ENCODE measurements around the gene LGR5. TPM values are rescaled to one million over a fixed set of nuclear protein-coding genes. Genes with fewer than 3 reads are reported as not detected.
A peak's percentile ranks its signal among the peaks of the same experiment; 100 is the strongest.
"Not testable (repeated sequence)": the region's sequence is repeated elsewhere in the genome, so short reads cannot be mapped to it uniquely, and the experiment has no call there.

The LGR5 gene
- total RNA-seq, 1 donor: under 0.01 TPM

GRCh38 chr12:71566655-71567054, 127.1 kb downstream of the LGR5 start:
- DNase-seq (ENCODE audit: insufficient read length, low spot score, missing footprints): no peak
- no peaks in the 10 kb centered on the region for H4K20me1 ChIP-seq (ENCODE audit: insufficient read depth, low read length)
- H3K9me3 ChIP-seq (ENCODE audit: low read depth, low read length): no peaks in the 10 kb centered on the region
- no peak overlapping the region for H2AFZ ChIP-seq (ENCODE audit: low read length)
- H3K4me2 ChIP-seq (ENCODE audit: insufficient read depth, low read length): no peak overlapping the region
- H3K27me3 ChIP-seq (ENCODE audit: insufficient read depth, low read length): no peaks in the 10 kb centered on the region
- H3K27ac ChIP-seq (ENCODE audit: low read depth, low read length): no peak overlapping the region
- H3K4me1 ChIP-seq (ENCODE audit: insufficient read depth, low read length): no peaks in the 10 kb centered on the region
- no peaks in the 10 kb centered on the region for H3K36me3 ChIP-seq (ENCODE audit: insufficient read depth, low read length)
- no peak for TF ChIP-seq CTCF (IDR thresholded peaks at IDR 0.05; ENCODE audit: extremely low read depth, low read depth, low read length)
- no peaks in the 10 kb centered on the region for H3K79me2 ChIP-seq (ENCODE audit: insufficient read depth, low read length)
- H3K4me3 ChIP-seq (ENCODE audit: insufficient read depth, low read length): no peak overlapping the region

GRCh38 chr12:71567537-71567936, 127.9 kb downstream of the LGR5 start:
- no peak for TF ChIP-seq CTCF (IDR thresholded peaks at IDR 0.05; ENCODE audit: extremely low read depth, low read depth, low read length)
- H3K4me3 ChIP-seq (ENCODE audit: insufficient read depth, low read length): no peak overlapping the region
- no peak overlapping the region for H3K4me2 ChIP-seq (ENCODE audit: insufficient read depth, low read length)
- no peak for DNase-seq (ENCODE audit: insufficient read length, low spot score, missing footprints)
- H3K4me1 ChIP-seq (ENCODE audit: insufficient read depth, low read length): no peaks in the 10 kb centered on the region
- H3K9me3 ChIP-seq (ENCODE audit: low read depth, low read length): no peaks in the 10 kb centered on the region
- no peaks in the 10 kb centered on the region for H3K36me3 ChIP-seq (ENCODE audit: insufficient read depth, low read length)
- no peaks in the 10 kb centered on the region for H4K20me1 ChIP-seq (ENCODE audit: insufficient read depth, low read length)
- H3K27me3 ChIP-seq (ENCODE audit: insufficient read depth, low read length): no peaks in the 10 kb centered on the region
- peak overlapping the region; percentile 59 for H2AFZ ChIP-seq (ENCODE audit: low read length)
- no peak overlapping the region for H3K27ac ChIP-seq (ENCODE audit: low read depth, low read length)
- H3K79me2 ChIP-seq (ENCODE audit: insufficient read depth, low read length): no peaks in the 10 kb centered on the region

- not testable (repeated sequence) for H2AFZ ChIP-seq (ENCODE audit: low read length); H3K79me2 ChIP-seq (ENCODE audit: insufficient read depth, low read length); H3K27ac ChIP-seq (ENCODE audit: low read depth, low read length); DNase-seq (ENCODE audit: insufficient read length, low spot score, missing footprints); H3K4me2 ChIP-seq (ENCODE audit: insufficient read depth, low read length); H3K4me1 ChIP-seq (ENCODE audit: insufficient read depth, low read length); H3K36me3 ChIP-seq (ENCODE audit: insufficient read depth, low read length); H3K9me3 ChIP-seq (ENCODE audit: low read depth, low read length); H3K4me3 ChIP-seq (ENCODE audit: insufficient read depth, low read length); H4K20me1 ChIP-seq (ENCODE audit: insufficient read depth, low read length); H3K27me3 ChIP-seq (ENCODE audit: insufficient read depth, low read length)
Observed at GRCh38 chr12:71569885-71570284, 130.3 kb downstream of the LGR5 start.

GRCh38 chr12:71576496-71576895, 136.9 kb downstream of the LGR5 start:
- no peak overlapping the region for H3K4me3 ChIP-seq (ENCODE audit: insufficient read depth, low read length)
- no peaks in the 10 kb centered on the region for H4K20me1 ChIP-seq (ENCODE audit: insufficient read depth, low read length)
- no peaks in the 10 kb centered on the region for H3K36me3 ChIP-seq (ENCODE audit: insufficient read depth, low read length)
- no peak overlapping the region for H3K27ac ChIP-seq (ENCODE audit: low read depth, low read length)
- DNase-seq (ENCODE audit: insufficient read length, low spot score, missing footprints): peak; percentile 73
- no peaks in the 10 kb centered on the region for H3K9me3 ChIP-seq (ENCODE audit: low read depth, low read length)
- H2AFZ ChIP-seq (ENCODE audit: low read length): peak overlapping the region; percentile 57
- no peaks in the 10 kb centered on the region for H3K4me1 ChIP-seq (ENCODE audit: insufficient read depth, low read length)
- H3K27me3 ChIP-seq (ENCODE audit: insufficient read depth, low read length): no peaks in the 10 kb centered on the region
- no peak overlapping the region for H3K4me2 ChIP-seq (ENCODE audit: insufficient read depth, low read length)
- no peaks in the 10 kb centered on the region for H3K79me2 ChIP-seq (ENCODE audit: insufficient read depth, low read length)
- no peak for TF ChIP-seq CTCF (IDR thresholded peaks at IDR 0.05; ENCODE audit: extremely low read depth, low read depth, low read length)
